ENCODE data around the gene DDX23.
A peak's percentile ranks its signal among the peaks of the same experiment; 100 is the strongest.

GRCh38 chr12:48795550-48796455 is 56.2 kb downstream of the DDX23 start:
- TF ChIP-seq CTCF (IDR thresholded peaks at IDR 0.05) = peak in 2 of 3 donors; percentile 64 to 97
- TF ChIP-seq POLR2A (IDR thresholded peaks at IDR 0.05) = no peak
